ENCODE results near the gene PDGFC.
"Not testable (repeated sequence)": the region's sequence is repeated elsewhere in the genome, so short reads cannot be mapped to it uniquely, and the experiment has no call there.

Gene PDGFC

DNA sequence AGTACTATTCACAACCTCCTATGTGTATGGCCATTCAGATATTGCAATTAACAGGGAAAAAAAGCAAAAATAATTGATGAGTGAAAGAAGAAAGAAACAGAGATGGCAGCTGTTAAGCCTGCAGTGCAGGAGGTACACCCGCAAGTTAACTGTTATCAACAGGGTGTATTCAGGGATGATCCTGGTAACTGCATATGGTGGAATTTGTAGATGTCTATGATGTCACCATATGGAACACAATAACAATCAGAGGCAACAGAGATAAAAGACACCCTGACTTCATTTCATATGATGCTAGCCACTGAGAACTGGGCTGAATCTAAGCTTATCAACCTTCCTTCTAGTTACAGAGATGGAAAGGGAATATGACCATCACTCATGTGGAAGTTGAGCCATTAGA, 96.5 kb downstream of the PDGFC start:
- no peak for DNase-seq
- intact Hi-C loops (cut with DNase I), result no loop called here

DNA sequence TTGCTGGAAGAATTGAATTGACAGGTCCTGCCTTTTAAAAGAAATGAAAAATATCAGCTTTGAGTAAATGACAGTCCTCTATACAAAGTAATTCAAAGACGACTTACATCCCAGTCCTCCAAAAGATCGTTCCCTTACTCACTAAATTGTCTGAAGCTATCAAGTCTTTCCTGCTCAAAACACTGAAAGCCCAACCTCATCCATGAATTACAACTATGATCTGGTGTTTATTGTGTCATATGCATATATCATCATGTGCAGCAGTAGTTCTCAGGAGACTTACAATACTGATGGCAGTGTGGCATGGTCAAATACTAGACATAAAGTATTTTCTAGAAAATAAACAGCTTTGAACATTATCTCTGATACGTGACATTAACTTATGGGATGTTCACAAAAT, 97.8 kb downstream of the PDGFC start:
- intact Hi-C loops (cut with DNase I), result no loop called here
- DNase-seq, result no peak

DNA sequence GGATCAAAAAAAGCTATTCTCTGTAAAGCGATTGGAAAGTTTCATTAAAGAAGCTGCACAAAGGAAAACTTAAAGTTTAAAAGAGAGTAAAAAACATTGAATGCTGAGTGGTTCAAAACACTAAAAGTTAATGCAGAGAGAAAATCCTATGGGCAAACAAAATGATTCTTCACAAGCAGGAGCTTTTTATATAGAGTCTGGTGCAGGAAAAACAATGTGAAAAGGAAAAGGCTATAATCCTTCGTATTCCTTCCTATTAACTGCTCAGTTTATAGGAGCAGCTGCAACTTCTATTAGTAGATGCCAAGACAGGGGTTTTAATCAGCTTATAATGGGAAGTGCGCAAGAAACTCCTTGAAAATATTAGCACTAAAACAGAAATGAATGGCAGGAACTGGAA, 100.7 kb downstream of the PDGFC start:
- intact Hi-C loops (cut with DNase I), result no loop called here
- no peak for DNase-seq

- no peak for DNase-seq
- intact Hi-C loops (cut with DNase I), result no loop called here
Measured at GRCh38 chr4:156870131-156870530, 101.5 kb downstream of the PDGFC start.

DNA sequence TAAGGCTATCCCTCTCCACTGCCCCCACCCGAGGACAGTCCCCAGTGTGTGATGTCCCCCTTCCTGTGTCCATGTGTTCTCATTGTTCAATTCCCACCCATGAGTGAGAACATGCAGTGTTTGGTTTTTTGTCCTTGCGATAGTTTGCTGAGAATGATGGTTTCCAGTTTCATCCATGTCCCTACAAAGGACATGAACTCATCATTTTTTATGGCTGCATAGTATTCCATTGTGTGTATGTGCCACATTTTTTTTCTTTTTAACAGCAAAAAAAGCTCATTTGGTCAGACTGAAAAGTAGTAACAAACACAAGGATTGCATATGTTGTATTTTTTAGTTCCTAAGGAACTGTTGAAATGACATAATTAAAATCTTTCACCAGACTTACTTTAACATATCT, 105.5 kb downstream of the PDGFC start:
- intact Hi-C loops (cut with DNase I); DNase-seq: not testable (repeated sequence)

DNA sequence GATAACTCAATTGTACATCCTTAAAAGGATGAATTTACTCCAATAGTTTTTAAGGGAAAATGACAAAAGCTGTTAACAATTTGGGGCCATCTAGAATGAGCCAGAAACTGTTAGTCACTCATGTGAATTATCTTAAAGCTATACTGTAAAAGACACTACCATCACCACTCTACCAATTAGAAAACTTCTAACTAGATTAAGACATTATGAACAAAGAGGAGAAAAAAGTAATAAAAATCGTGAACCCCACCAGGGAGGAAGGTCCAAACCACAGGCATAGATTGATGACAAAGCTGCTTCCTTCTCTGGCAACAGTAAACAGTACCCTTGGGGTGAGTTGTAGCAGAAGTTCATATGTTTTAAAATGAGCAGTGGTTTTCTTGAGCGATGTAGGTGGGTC, 106.1 kb downstream of the PDGFC start:
- intact Hi-C loops (cut with DNase I), result no loop called here

GRCh38 chr4:156858071-156858470, 113.5 kb downstream of the PDGFC start:
- intact Hi-C loops (cut with DNase I), result no loop called here
- DNase-seq, result no peak

More for the DNA sequence above, 106.1 kb downstream of the PDGFC start:
- DNase-seq, result no peak

- no peak for DNase-seq
Measured at GRCh38 chr4:156838761-156839160, 132.8 kb downstream of the PDGFC start.

DNA sequence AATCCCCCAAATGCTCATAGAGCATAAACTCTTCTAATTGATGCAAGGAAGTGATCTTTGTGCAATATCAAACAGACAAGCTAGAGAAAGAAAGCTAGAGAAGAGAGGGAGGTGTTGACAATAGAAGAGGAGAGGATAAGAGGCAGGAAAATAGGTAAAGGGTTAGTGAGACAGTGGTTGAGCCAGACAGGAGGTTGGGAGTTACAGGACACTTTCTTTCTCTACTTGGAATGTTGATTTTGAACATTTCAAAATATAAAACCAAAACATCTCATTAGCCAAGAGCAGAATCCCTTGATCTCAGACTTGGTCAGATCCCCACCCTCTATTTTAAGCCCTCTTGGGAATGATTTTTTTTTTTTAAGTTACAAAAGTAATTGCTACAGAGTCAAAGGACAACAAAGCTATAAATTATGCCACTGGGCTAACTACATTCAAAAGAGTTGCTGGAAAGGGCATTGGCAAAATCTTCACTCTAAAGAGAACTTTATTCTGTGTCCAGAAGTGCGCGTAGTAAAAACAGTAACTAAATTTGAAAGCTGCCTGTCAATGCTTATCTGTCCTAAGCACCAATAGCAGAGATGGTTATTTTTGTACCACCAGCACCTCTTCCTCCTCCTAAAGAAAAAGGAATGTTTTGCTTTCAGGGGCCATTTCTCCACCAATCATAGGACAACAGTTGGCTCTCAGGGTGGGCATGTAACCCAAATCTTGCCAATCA, 133.8 kb downstream of the PDGFC start:
- DNase-seq, result no peak
- intact Hi-C loops (cut with DNase I), result no loop called here

More at GRCh38 chr4:156838761-156839160, 132.8 kb downstream of the PDGFC start:
- intact Hi-C loops (cut with DNase I), result no loop called here

DNA sequence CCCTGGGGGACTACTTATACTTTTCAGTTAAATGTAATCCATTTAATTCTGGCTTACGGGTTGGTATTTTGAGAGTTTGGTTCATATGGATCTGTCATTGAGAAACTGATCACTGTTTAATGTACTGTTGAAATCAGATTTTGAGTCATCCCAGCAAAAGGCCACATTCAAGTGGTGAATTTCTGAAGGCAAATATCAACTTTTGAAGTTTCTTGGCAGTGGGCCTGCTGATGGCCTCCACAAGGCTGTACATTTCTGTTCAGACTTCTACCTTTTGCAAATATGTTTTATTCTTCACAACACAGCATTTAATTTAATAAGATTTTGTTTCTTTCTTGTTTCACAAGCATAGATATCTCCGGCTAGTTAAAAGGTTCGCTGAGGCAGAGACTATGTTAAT, 138.7 kb downstream of the PDGFC start:
- DNase-seq, result no peak
- intact Hi-C loops (cut with DNase I), result no loop called here

DNA sequence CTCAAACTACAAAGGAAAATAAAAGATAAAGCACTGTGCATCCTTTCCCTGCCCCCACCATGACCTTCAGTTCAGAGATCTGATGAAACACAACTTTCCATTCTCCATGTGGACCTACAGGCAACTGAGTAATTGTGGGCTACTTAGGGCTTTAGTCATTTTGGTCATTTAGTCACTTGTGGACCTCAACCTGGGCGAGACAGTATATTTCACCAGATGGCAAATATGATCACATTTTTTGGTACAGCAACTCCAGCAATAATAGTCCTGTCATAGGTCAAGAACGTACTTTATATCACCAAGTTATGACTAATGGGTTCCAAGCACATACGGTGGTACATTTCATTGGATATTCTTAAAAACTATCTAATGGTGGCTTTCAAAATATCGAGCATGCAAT, 141.2 kb downstream of the PDGFC start:
- intact Hi-C loops (cut with DNase I), result no loop called here
- no peak for DNase-seq

GRCh38 chr4:156829201-156829873, 142.3 kb downstream of the PDGFC start:
- intact Hi-C loops (cut with DNase I), result no loop called here
- no peak for DNase-seq

DNA sequence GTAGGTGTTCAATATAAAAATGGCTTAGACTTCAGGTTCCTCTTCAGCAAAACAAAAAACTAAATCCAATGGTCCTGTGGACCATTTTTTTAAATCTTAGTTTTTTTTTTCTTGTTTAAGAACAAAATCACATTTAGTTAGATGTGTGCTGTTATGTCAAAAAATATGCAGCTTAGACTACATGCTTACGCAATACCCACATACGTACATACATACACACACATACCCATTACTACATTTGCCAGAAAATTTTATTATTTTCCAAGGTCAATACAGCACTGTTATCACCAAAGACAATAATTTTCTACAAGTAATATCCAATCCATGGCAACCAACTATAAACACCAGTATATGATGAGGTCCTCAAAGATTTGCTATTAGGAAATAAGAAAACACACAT, 144.1 kb downstream of the PDGFC start:
- no peak for DNase-seq
- intact Hi-C loops (cut with DNase I), result no loop called here

- no peak for DNase-seq
- intact Hi-C loops (cut with DNase I), result no loop called here
Measured at GRCh38 chr4:156825074-156825473, 146.5 kb downstream of the PDGFC start.

- intact Hi-C loops (cut with DNase I), result no loop called here
Measured at GRCh38 chr4:156824451-156825060, 147.0 kb downstream of the PDGFC start.

GRCh38 chr4:156820931-156821330, 150.7 kb downstream of the PDGFC start:
- intact Hi-C loops (cut with DNase I), result no loop called here
- no peak for DNase-seq

More at GRCh38 chr4:156824451-156825060, 147.0 kb downstream of the PDGFC start:
- DNase-seq, result no peak

DNA sequence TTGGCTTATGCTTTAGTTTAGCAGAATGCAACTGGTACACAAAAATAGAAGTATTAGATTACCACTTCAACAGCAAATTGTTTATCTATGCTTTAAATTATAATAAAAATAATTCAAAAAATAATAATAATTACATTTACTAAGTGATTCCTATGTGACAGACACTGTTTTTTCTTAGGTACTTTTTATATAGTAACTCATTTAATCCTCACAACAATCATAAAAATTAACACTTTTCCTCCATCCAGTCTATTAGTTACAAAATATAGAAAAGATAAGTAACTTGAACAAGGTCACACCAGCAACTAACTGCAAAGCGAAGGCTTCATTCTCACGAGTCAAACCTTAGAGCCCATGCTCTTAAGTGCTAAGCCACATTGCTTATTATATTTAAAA, 155.2 kb downstream of the PDGFC start:
- intact Hi-C loops (cut with DNase I), result no loop called here
- DNase-seq, result no peak

DNA sequence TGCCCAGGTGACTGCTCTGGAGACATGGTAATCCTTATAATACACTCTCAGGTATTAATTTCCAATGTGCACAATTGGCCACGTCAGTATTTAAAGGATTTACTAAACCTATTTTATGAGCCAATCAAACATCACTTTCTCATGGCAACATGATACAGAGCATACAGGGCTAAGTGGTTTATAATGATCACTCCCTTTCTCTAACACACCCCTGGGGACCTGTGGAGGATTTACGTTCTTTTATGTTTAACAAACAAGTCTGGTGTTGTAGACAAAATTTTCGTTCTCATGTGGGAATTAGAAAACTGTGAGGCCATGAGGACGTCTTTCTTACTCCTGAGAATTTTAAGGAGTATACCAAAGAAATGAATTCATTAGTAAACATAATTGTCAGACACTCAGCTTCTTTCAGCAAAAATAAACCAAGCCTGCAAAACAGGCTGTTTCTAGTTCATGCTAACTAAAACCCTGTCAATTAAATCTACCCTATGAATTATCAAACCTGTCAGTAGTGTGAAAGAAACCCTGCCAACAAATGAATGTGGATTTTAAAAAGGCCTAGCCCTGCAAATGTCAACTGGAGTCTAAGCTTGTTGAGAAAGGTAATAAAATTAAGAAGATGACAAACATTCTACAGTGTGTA, 155.8 kb downstream of the PDGFC start:
- DNase-seq, result no peak

DNA sequence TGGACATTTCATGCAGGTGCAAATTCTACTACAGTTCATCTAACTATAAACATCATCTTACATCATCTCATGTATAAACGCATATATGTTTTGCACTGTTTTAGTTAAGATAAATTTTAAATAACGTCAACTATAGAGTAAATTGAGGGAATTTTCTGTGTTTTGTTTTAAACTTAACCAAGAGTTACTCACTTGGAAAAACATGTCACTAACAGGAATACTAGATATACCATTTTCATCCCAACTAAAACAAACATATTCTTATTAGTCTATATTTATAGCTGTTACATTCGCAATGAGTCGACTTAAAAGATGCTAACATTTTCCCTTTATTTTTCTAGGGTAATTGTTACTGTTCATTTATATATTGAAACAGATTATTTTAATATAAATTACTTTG, 159.6 kb downstream of the PDGFC start:
- intact Hi-C loops (cut with DNase I), result no loop called here
- DNase-seq, result no peak

More for the DNA sequence above, 155.8 kb downstream of the PDGFC start:
- intact Hi-C loops (cut with DNase I), result no loop called here

DNA sequence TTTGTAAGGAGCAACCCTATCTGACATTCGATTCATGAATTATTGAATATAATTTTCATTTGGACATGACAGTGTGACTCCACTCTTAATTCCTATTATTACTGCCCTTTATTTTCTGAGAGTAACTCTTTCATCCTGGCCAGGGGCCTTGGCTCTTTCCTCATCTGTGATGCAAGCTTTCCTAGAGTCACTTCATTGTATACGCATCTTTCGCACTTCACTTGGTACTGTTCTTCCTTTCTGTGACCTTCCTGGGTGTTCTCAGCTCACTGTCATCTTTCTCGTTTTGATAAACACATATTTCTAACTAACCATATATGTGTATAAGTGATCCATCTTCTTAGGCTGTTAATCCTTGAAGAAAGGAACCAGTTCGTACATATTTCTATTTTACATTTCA, 160.3 kb downstream of the PDGFC start:
- DNase-seq, result no peak
- intact Hi-C loops (cut with DNase I), result no loop called here

Data from head of caudate nucleus (tissue), 42 donors.